OCI-M1 (cell line): ENCODE results near the gene SUN5.

ENCODE experiments used
- DNase-seq: peaks from one replicate; lab custom pipeline; 2025; lab: John Stamatoyannopoulos, UW

The SUN5 gene

GRCh38 chr20:32993496-32994050 lies 10.7 kb downstream of the SUN5 start:
- DNase-seq: no peak

- DNase-seq: no peak
Observed at GRCh38 chr20:32991792-32992641, 12.2 kb downstream of the SUN5 start.

GRCh38 chr20:32991383-32991782 lies 12.8 kb downstream of the SUN5 start:
- DNase-seq: no peak

DNA sequence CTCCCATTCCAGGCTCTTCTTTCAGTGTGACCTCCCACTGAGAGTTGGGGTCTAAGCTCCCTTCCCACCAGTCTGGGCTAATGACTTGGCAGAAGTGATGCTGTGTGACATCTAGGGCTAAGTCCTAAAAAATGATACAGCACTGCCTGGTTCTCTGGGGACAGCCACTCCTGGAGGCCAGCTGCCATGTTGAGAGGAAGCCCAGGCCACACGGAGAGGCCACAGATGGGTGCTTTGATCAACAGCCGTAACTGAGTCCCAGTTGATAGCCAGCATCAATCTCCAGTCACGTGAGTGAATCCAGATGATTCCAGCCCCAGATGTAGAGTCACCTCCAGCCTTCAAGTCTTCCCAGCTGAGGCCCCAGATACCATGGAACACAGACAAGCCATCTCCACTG lies 13.8 kb downstream of the SUN5 start:
- DNase-seq: no peak

- DNase-seq: no peak
Observed at GRCh38 chr20:32989507-32990283, 14.5 kb downstream of the SUN5 start.

DNA sequence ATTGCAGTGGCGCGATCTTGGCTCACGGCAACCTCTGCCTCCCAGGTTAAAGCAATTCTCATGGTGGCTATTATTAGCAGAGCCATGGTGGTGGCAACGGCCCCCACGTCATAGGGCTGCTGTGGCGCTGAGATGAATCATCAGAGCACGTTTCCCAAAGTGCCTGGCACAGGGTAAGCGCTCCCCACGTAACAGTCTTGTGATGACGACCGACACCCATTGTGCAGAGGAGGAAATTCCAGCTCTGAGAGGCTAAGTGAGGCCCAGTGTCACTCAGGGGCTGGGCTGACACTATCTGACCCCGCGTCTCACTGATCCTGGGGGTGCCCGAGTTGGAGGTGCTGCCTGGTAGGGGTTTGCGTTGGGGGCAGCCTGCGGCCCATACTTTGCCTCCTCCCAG lies 16.2 kb downstream of the SUN5 start:
- DNase-seq: no peak

- DNase-seq: no peak
Observed at GRCh38 chr20:32987044-32987825, 17.0 kb downstream of the SUN5 start.

GRCh38 chr20:32986331-32986966 lies 17.8 kb downstream of the SUN5 start:
- no peak for DNase-seq

DNA sequence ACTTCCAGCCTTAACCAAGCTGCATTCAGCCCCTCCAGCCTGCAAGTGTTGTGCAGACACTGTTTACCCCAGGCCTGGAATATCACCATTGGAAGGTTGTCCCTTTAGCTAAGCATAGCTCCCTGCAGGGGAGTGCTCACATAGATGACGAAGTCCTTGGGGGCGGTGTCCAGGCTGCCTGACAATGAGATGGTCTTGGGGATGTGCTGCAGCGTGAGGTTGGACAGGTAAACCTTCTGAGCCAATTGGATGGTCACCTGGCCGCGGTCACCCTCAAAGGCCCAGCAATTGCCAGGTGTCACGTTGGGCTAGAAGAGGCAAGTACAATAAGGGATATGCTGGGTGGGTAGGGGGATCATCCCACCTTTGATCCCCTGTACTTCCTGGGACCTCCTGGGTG lies 18.6 kb downstream of the SUN5 start:
- no peak for DNase-seq

GRCh38 chr20:32984631-32985354 lies 19.4 kb downstream of the SUN5 start:
- DNase-seq: no peak

DNA sequence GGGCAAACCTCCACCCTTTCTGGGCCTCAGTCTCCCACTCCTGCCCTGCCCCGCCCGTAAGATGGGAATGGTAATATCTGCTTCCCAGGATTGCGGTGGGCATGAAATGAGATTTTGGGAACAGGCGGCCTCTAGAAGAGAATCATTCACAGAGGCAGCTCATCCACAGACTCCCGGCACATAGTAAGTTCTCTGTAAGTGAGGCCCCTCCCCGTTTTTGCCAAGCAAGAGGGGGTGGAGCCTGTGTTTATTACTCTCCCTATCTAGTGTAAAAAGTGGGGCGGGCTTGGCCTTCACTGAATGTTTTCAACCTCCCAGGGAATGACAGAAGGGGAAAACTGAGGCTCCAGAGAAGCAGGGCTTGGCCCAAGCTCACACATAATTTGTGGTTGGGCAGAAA lies 20.0 kb downstream of the SUN5 start:
- peak; percentile 13 for DNase-seq

DNA sequence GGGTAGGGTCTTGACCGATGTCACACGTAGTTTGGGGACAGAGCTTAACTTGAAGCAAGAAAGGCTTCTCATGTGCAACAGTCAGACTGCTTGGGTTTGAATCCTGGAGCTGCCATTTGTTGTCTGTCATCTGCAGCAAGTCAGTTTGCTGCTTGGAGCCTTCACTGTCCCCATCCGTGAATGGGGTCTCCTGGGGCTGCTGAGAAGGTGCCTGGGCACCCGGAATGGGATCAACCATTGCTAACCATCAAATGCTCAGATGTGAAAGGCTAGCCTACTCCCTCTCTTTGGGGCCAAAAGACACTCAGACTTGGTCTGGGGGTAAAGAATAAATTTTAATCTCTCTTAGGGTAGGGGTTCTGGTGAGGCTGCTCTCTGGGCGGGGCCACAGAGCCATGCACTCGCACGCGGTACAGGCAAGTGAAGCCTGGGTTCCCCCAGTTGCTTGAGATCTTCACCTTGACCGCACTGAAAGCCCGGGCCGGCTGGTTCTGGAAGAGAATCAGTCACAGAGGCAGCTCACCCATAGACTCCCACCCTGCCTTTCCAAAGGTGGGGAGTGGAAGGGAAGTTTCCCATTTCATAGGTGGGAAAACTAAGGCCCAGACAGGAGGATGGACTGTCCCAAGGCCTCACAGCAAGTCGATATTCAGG lies 20.6 kb downstream of the SUN5 start:
- no peak for DNase-seq

DNA sequence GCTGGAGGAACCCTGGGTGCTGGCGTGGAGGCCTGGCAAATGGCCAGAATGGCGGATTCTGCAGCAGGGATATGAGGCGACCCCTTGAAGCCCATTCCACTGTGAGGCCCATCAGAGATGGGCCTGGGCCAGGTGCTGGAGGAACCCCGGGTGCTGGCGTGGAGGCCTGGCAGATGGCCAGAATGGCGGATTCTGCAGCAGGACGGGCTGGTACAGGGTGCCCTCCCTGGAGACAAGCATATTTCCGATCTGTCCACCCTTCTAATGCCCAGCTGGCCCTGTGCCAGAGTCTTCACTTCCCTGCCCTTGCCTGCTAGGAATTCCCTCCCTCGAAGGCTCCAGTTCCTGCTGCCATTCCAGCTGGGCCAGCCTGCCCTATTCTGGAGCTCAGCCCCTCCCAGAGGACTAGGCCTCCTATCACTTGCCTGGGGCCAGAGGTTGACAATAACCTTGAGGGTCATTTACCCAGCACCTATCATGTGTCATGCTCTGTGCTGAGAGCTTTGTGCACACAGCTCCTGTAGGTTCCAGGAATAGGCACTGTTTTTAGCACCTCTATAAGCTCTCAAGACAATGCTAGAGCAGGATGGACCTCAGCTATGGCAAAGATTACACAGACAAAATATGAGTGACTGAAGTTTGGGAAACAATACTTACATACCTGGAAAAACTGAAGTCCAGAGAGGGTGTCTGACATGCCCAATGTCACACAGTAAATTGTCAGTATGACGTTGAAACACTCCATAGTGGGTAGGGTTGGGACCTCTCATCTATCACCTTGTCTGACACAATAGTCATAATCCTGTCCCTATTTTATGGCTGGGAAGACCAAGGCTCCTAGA lies 21.4 kb downstream of the SUN5 start:
- no peak for DNase-seq

DNA sequence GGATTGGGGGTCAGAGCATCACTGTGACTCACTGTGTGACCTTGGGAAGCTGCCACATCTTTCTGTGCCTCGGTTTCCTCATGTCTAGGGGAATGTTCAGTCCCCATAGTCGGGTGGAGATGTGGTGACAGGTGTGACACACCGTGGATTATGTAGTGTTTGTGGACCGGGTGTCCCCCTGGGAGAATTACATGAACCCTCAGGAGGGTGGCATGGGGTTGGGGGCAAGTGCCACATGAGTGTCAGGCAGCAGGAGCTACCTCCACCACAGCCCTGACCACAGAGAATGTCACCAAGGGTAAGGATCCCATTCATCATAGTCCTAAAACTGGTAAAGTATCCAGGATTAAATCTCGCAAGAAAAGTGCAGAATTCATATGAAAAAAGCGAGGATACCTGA lies 23.2 kb downstream of the SUN5 start:
- no peak for DNase-seq

- no peak for DNase-seq
Observed at GRCh38 chr20:32980131-32980941, 23.9 kb downstream of the SUN5 start.

- DNase-seq: no peak
Observed at GRCh38 chr20:32979201-32979998, 24.8 kb downstream of the SUN5 start.

GRCh38 chr20:32978009-32978335 lies 26.3 kb downstream of the SUN5 start:
- no peak for DNase-seq
